K562 (cell line): ENCODE data around the gene ZNF346. TPM values are rescaled to one million over a fixed set of nuclear protein-coding genes. Genes with fewer than 3 reads are reported as not detected.

ENCODE experiments used
- ATAC-seq: fragments of 200-7000 bp; cut with Tn5 transposase; 3 replicates; pipeline ENCODE4 v1.9.1; 2020; ENCODE audit warnings: moderate library complexity
- BruUV-seq: library from RNA; stranded (reverse); fragments of 400-500 nt; replicated peaks from 2 replicates; lab custom pipeline; 2021; lab: Mats Ljungman, UMichigan
- CTCF ChIA-PET: fragments of 300-600 bp; formaldehyde crosslinking; extraction: SDS; loops from one replicate; lab custom pipeline; 2021; ENCODE audit warnings: low intra/inter-chr PET ratio; lab: Yijun Ruan, JAX
- POLR2A ChIA-PET: fragments of 300-600, 350-650 bp; sonication (Branson Sonifier 250); formaldehyde crosslinking; extraction: SDS; loops from one replicate; lab custom pipeline; 2021; ENCODE audit warnings: antibody characterized with exemption, inconsistent platforms; lab: Yijun Ruan, JAX
- DNase-seq, 4 experiments: peaks; one replicate each; pipeline versions ENCODE4 v3.0.0 to v3.0.0-alpha.2; 2011 to 2018; ENCODE audit warnings: low spot score in 3 of 4, mixed read lengths in 3 of 4; ENCODE audit errors: extremely low read depth in 1 of 4
- FAIRE-seq: peaks from 2 replicates; lab custom pipeline; 2011; peaks lifted over from hg19 to GRCh38; lab: Jason Lieb, UNC
- H2AFZ ChIP-seq: 2 replicates; pipeline ENCODE4 v1.6.0; 2011; ENCODE audit warnings: low read depth, low read length, control low read depth, inconsistent platforms
- H3K27ac ChIP-seq: fragments of 200-600 bp; 3 replicates; pipeline ENCODE4 v1.8.0; 2011; ENCODE audit warnings: low read depth, mild to moderate bottlenecking, control low read depth, inconsistent platforms, low read length, moderate library complexity, mixed read lengths; ENCODE audit errors: extremely low read depth
- H3K27me3 ChIP-seq, 2 experiments: fragments of 300-600 bp in 1 of 2; 2 replicates in 1 of 2; 3 replicates in 1 of 2; pipeline versions ENCODE4 v1.6.0 to v1.8.0; 2011; ENCODE audit warnings: inconsistent platforms in 2 of 2, low read length in 2 of 2, mild to moderate bottlenecking in 1 of 2, mixed read lengths in 1 of 2, moderate library complexity in 1 of 2; ENCODE audit not compliant: control insufficient read depth in 2 of 2, insufficient read depth in 2 of 2
- H3K36me3 ChIP-seq: fragments of 300-600 bp; 3 replicates; pipeline ENCODE4 v1.8.0; 2011; ENCODE audit warnings: mild to moderate bottlenecking, low read length, inconsistent platforms; ENCODE audit not compliant: control insufficient read depth, insufficient read depth
- H3K4me1 ChIP-seq, 2 experiments: fragments of 200-600 bp in 1 of 2; replicated peaks in 1 of 2; 2 replicates in 1 of 2; 3 replicates in 1 of 2; pipeline versions ENCODE4 v1.5.1 to v1.8.0; 2011; ENCODE audit warnings: inconsistent platforms in 2 of 2, low read length in 2 of 2, mild to moderate bottlenecking in 1 of 2, mixed read lengths in 1 of 2, moderate library complexity in 1 of 2; ENCODE audit not compliant: control insufficient read depth in 2 of 2, insufficient read depth in 2 of 2
- H3K4me2 ChIP-seq: 2 replicates; pipeline ENCODE4 v1.6.1; 2011; ENCODE audit warnings: low read length, control low read depth, inconsistent platforms, mixed read lengths; ENCODE audit not compliant: insufficient read depth
- H3K4me3 ChIP-seq: fragments of 200-600 bp; sonication (generic), shearing (Covaris generic); 2 replicates; pipeline ENCODE4 v1.5.1; 2016; ENCODE audit warnings: control low read depth, inconsistent platforms
- H3K79me2 ChIP-seq: fragments of 200-600 bp; 3 replicates; pipeline ENCODE4 v1.8.0; 2011; ENCODE audit warnings: low read length, inconsistent platforms; ENCODE audit not compliant: control insufficient read depth, insufficient read depth
- H3K9ac ChIP-seq, 2 experiments: 2 replicates each; pipeline versions ENCODE4 v1.6.0 to v1.6.1; 2011; ENCODE audit warnings: low read depth in 2 of 2, low read length in 2 of 2, control low read depth in 1 of 2, inconsistent platforms in 1 of 2, mild to moderate bottlenecking in 1 of 2, mixed read lengths in 1 of 2; ENCODE audit not compliant: insufficient read depth in 1 of 2
- H3K9me1 ChIP-seq: one replicate; pipeline ENCODE4 v1.6.0; 2011; ENCODE audit warnings: inconsistent platforms, mild to moderate bottlenecking, low read length, moderate library complexity; ENCODE audit not compliant: control insufficient read depth, insufficient read depth
- H3K9me3 ChIP-seq: replicated peaks from 2 replicates; pipeline ENCODE4 v1.5.1; 2011; ENCODE audit warnings: low read depth, low read length, inconsistent platforms; ENCODE audit not compliant: control insufficient read depth, insufficient read depth
- H4K20me1 ChIP-seq: replicated peaks from 2 replicates; pipeline ENCODE4 v1.6.1; 2011; ENCODE audit warnings: low read length, inconsistent platforms, mixed read lengths; ENCODE audit not compliant: control insufficient read depth, insufficient read depth
- BCOR ChIP-seq: fragments of 450-650 bp; IDR thresholded peaks from 2 replicates; pipeline ENCODE4 v1.6.1; 2016
- CREB3L1 ChIP-seq: fragments of 450-650 bp; IDR thresholded peaks from 2 replicates; pipeline ENCODE4 v1.6.1; 2014; ENCODE audit warnings: low read depth, mild to moderate bottlenecking, moderate library complexity, borderline replicate concordance
- ELF2 ChIP-seq: fragments of 250-450 bp; sonication (Bioruptor Pico); IDR thresholded peaks from 2 replicates; pipeline ENCODE4 v1.5.0; 2021; ENCODE audit warnings: mild to moderate bottlenecking
- RBM22 ChIP-seq: fragments of 200-400 bp; formaldehyde crosslinking; IDR thresholded peaks from 2 replicates; pipeline ENCODE4 v1.6.1; 2018; ENCODE audit warnings: low read length, low read depth; ENCODE audit not compliant: poor library complexity, severe bottlenecking
- RBM25 ChIP-seq: fragments of 200-400 bp; formaldehyde crosslinking; IDR thresholded peaks from 2 replicates; pipeline ENCODE4 v1.6.1; 2018; ENCODE audit warnings: low read length, low read depth, moderate library complexity; ENCODE audit not compliant: severe bottlenecking
- SMAD2 ChIP-seq: fragments of 150-350 bp; IDR thresholded peaks from 2 replicates; pipeline ENCODE4 v1.6.1; 2014; ENCODE audit warnings: low read depth, mild to moderate bottlenecking, low read length
- SOX6 ChIP-seq: fragments of 450-650 bp; IDR thresholded peaks from 2 replicates; pipeline ENCODE4 v1.6.1; 2014; ENCODE audit warnings: mild to moderate bottlenecking
- ZBTB34 ChIP-seq: fragments of 250-450 bp; sonication (Bioruptor Pico); IDR thresholded peaks from 2 replicates; pipeline ENCODE4 v1.8.0; 2021; ENCODE audit warnings: mild to moderate bottlenecking, moderate library complexity
- ZNF121 ChIP-seq: sonication (generic); formaldehyde crosslinking; conservative IDR thresholded peaks from 2 replicates; pipeline ENCODE4 v1.8.0; 2022; ENCODE audit warnings: missing genetic modification reagents
- ZNF197 ChIP-seq: fragments of 200-800 bp; sonication (Bioruptor generic); IDR thresholded peaks from 2 replicates; pipeline ENCODE4 v1.6.1; 2016; ENCODE audit warnings: low read depth, missing genetic modification characterization, missing compliant biosample characterization
- ZNF263 ChIP-seq: sonication (generic); formaldehyde crosslinking; IDR thresholded peaks from 2 replicates; pipeline ENCODE4 v1.8.0; 2022; ENCODE audit warnings: mild to moderate bottlenecking, missing genetic modification reagents, borderline replicate concordance
- ZNF583 ChIP-seq: fragments of 250-450 bp; sonication (Bioruptor Pico); IDR thresholded peaks from 2 replicates; pipeline ENCODE4 v1.4.0; 2020
- ZNF592 ChIP-seq: fragments of 450-650 bp; IDR thresholded peaks from 2 replicates; pipeline ENCODE4 v1.6.1; 2017; ENCODE audit warnings: antibody characterized with exemption, mild to moderate bottlenecking
- WGBS: fragments of 100-300 bp; shearing (Covaris generic); methylation state at CpG from one replicate; pipeline ENCODE4 v1.1.6; 2016; ENCODE audit warnings: low coverage, mixed read lengths; ENCODE audit not compliant: insufficient coverage; ENCODE audit errors: missing lambda C conversion rate; 5-methylcytosine and 5-hydroxymethylcytosine counted together
- in situ Hi-C: fragments of 300-500 bp; cut with MboI; formaldehyde crosslinking; loops from 4 replicates; pipeline ENCODE4 v1.15.0; 2018; ENCODE audit warnings: inconsistent platforms, mixed read lengths
- intact Hi-C: fragments of 100-400 bp; cut with micrococcal nuclease; formaldehyde crosslinking; loops from 2 replicates; pipeline ENCODE4 v1.14.2; 2022
- polyA plus RNA-seq, 8 experiments: library from polyadenylated mRNA; depleted of rRNA in 4 of 8; stranded (reverse) in 5 of 8; unstranded in 3 of 8; fragments of >200 nt; fragmentation: Nextera tagmentation in 2 of 8; fragmentation: Illumina TruSeq in 1 of 8; extraction: Ambion mirVana in 2 of 8; extraction: Trizol in 1 of 8; gene quantifications; 2 replicates each; pipeline versions ENCODE4 v1.2.1 to v1.2.3, GENCODE V29; 2011 to 2014; ENCODE audit warnings: inconsistent platforms in 1 of 8, missing spikeins in 1 of 8
- total RNA-seq, 7 experiments: library from RNA; depleted of rRNA in 6 of 7; stranded (reverse); fragments of >200 nt in 6 of 7; fragmentation: Illumina TruSeq in 2 of 7; extraction: Trizol in 2 of 7; gene quantifications; 2 replicates each; pipeline versions ENCODE4 v1.2.1 to v1.2.3, GENCODE V29; 2011 to 2021; ENCODE audit warnings: low replicate concordance in 1 of 7

ZNF346 gene
- total and polyA plus RNA-seq, 9 of the 15 experiments (the other 6 are each of a cell fraction or from before 2014, with no cell fraction given) = 5.0 to 25.1 (median 20.1) TPM

DNA sequence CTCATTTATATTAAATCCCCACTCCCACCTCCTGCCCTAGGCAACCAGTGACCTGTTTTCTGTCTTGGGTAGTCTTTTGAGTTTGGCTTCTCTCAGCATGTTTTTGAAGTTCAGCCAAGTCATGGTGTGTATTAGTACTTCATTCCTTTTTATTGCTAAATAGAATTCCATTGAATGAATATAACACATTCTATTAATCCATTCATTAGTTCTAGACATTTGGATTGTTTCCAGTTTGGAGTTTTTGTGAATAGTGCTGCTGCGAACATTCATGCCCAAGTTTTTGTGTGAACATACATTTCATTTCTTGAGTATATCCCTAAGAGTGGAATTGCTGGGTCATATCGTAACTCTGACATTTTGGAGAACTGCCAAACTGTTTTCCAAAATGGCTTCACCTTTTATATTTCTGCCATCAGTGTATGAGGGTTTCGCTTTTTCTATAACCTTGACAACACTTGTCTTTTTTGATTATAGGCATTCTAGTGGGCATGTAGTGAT is 2.7 kb downstream of the ZNF346 start (continued):
- TF ChIP-seq ZBTB34 (CRISPR knock-in tag) = no peak

DNA sequence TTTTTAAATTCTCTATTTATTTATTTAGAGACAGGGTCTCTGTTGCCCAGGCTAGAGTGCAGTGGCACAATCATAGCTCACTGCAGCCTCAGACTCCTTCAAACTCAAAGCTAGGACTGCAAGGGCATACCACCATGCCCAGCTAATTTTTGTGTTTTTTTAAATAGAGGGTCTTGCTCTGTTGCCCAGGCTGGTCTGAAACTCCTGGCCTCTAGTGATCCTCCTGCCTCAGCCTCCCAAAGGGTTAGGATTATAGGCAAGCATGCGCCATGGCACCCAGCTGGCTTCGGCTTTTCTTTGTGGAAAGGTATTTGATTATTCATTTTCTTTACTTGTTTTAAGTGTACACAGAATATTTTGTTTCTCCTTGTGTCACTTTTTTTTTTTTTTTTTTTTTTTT is 5.2 kb downstream of the ZNF346 start:
- no TSS peak for BruUV-seq
- no peaks in the 10 kb centered on the region for H3K27me3 ChIP-seq
- peaks cover 69% of the 10 kb centered on the region for H3K79me2 ChIP-seq
- peaks cover 45% of the 10 kb centered on the region for H3K36me3 ChIP-seq
- H3K4me1 ChIP-seq = peaks cover 20% of the 10 kb centered on the region in 2 experiments; a peak in 4 of 5 replicates
- H3K9me3 ChIP-seq = no peaks in the 10 kb centered on the region; the same call in 1 of the 2 replicates
- H3K9ac ChIP-seq = no peak overlapping the region
- H3K4me2 ChIP-seq = no peak overlapping the region
- H4K20me1 ChIP-seq = no peaks in the 10 kb centered on the region
- 92% methylated on average over 2 of the region's 2 CpGs for WGBS
- no peak overlapping the region for H3K4me3 ChIP-seq
- intact Hi-C loops = no loop called here
- CTCF ChIA-PET = no interaction called here
- POLR2A ChIA-PET = interaction anchor here (0.7 kb wide), 1 partner anchor 9 kb away, joined by 3 read pairs; no protein-coding TSS in a partner anchor
- TF ChIP-seq CREB3L1 = no peak
- 0 out of 2 replicates have a peak, but pooled peaks have one; percentile 19 for TF ChIP-seq BCOR
- TF ChIP-seq RBM25 = peak; percentile 45
- no peak for TF ChIP-seq ELF2
- peak; percentile 92 for TF ChIP-seq ZNF121 (CRISPR knock-in tag)
- TF ChIP-seq ZNF263 (CRISPR knock-in tag) = no peak
- TF ChIP-seq SOX6 = no peak
- TF ChIP-seq ZNF197 (CRISPR knock-in tag) = no peak
- TF ChIP-seq ZNF592 = no peak
- no peak for TF ChIP-seq SMAD2
- TF ChIP-seq RBM22 = no peak
- TF ChIP-seq ZNF583 = no peak
- no peaks in the 10 kb centered on the region for H3K9me1 ChIP-seq
- ATAC-seq (no peak), FAIRE-seq (no peak), DNase-seq (no peak)
- H2AFZ ChIP-seq = no peak overlapping the region
- H3K27ac ChIP-seq = no peak overlapping the region
- in situ Hi-C loops = no loop called here
